Thoracic aorta (tissue), 2 donors: ENCODE results near the gene ARID1B. TPM values are rescaled to one million over a fixed set of nuclear protein-coding genes. Genes with fewer than 3 reads are reported as not detected.
A peak's percentile ranks its signal among the peaks of the same experiment; 100 is the strongest.

Experiments
- ATAC-seq: fragments of 150-250 bp; one replicate; pipeline ENCODE4 v1.8.0; 2017; ENCODE audit warnings: low read depth; ENCODE audit not compliant: insufficient number of reproducible peaks, low FRiP score
- DNase-seq: peaks from one replicate; pipeline ENCODE4 v3.0.0-alpha.2; 2020; ENCODE audit warnings: low spot score
- H3K27ac ChIP-seq, 2 donors: fragments of 200-600 bp; sonication (generic); 1 replicate in 1 of 2; 2 replicates in 1 of 2; pipeline ENCODE4 v1.5.1; 2016; ENCODE audit warnings: mild to moderate bottlenecking in 2 of 2, moderate library complexity in 2 of 2
- H3K27me3 ChIP-seq: fragments of 200-600 bp; sonication (generic); replicated peaks from 2 replicates; pipeline ENCODE4 v1.6.0; 2016; ENCODE audit warnings: mild to moderate bottlenecking; ENCODE audit not compliant: insufficient read depth
- H3K36me3 ChIP-seq: fragments of 200-600 bp; sonication (generic); one replicate; pipeline ENCODE4 v1.5.1; 2016
- H3K4me1 ChIP-seq, 2 donors: fragments of 200-600 bp; sonication (generic); 1 replicate in 1 of 2; 2 replicates in 1 of 2; pipeline versions ENCODE4 v1.5.1 to v1.6.0; 2016; ENCODE audit warnings: low read depth in 2 of 2, mild to moderate bottlenecking in 1 of 2; ENCODE audit not compliant: control insufficient read depth in 1 of 2
- H3K4me3 ChIP-seq: fragments of 200-600 bp; sonication (generic); 2 replicates; pipeline ENCODE4 v1.5.1; 2016; ENCODE audit warnings: mild to moderate bottlenecking
- H3K9me3 ChIP-seq: fragments of 200-600 bp; sonication (generic); 2 replicates; pipeline ENCODE4 v1.5.1; 2016
- CTCF ChIP-seq: fragments of 200-600 bp; sonication (generic); IDR thresholded peaks from one replicate; pipeline ENCODE4 v1.5.1; 2019; ENCODE audit warnings: antibody characterized with exemption
- total RNA-seq, 2 donors: library from RNA; depleted of rRNA; stranded (reverse); fragments of >200 nt; gene quantifications; one replicate each; pipeline versions ENCODE4 v1.1.0 to v1.2.3, GENCODE V29; 2016

The ARID1B gene
- total RNA-seq, 2 donors from 2014 or later: 120 to 158 TPM

- no peak overlapping the region for H3K27ac ChIP-seq
- TF ChIP-seq CTCF: no peak
- DNase-seq (no peak), ATAC-seq (no peak)
- no peaks in the 10 kb centered on the region for H3K9me3 ChIP-seq
- no peak overlapping the region for H3K4me3 ChIP-seq
- no peaks in the 10 kb centered on the region for H3K27me3 ChIP-seq
- peaks cover 56 to 97% of the 10 kb centered on the region in 2 donors for H3K4me1 ChIP-seq
- H3K36me3 ChIP-seq: no peaks in the 10 kb centered on the region
Observed at GRCh38 chr6:156846845-156847599, 69.8 kb downstream of the ARID1B start.

DNA sequence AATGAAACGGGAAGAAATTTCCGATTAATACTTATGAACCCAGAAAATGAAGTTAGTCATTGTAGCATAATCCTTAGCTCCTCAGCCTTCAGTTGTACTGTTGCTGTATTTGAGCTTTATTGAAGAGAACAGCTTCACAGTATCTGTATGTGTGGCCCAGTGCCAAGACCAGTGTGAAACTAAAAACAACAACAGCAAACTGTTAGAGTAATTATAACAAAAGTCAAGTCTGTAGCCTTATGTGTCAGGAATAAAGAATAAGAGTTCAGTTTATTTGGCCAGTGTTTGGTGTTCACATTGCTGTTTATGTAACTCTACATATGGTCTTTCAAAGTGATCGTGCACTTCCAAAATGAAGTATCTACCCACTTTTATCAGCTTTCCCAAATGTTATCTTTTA is 70.9 kb downstream of the ARID1B start:
- Histone ChIP-seq H3K9me3 (no peaks in the 10 kb centered on the region), H3K27me3 (no peaks in the 10 kb centered on the region), H3K4me3 (peak overlapping the region; percentile 47), H3K4me1 (peaks cover 58 to 97% of the 10 kb centered on the region in 2 donors), H3K36me3 (no peaks in the 10 kb centered on the region), H3K27ac (peak overlapping the region; percentile 51 to 61)
- no peak for TF ChIP-seq CTCF
- ATAC-seq (no peak), DNase-seq (no peak)

DNA sequence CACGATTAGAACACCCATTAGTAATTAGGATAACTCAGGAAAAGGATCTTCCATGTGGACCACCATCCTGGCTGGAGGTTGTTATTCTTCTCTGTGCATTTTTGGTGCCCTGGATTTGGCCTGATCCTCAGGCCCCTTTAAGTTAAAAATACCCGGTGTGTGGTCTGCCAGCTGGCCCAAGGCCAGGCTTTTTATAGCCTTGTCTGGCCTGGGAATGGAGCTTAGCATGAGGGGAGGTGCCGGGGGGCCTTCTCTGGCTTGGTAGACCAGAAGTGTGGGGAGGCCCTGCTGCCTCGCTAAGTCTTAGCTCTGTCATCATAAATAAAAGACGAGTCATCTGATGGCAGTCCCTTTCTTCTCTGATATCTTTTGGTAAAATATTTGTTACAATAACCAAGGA is 71.4 kb downstream of the ARID1B start:
- H3K36me3 ChIP-seq: no peaks in the 10 kb centered on the region
- no peaks in the 10 kb centered on the region for H3K27me3 ChIP-seq
- peak overlapping the region; percentile 51 to 61 for H3K27ac ChIP-seq
- peaks cover 58 to 98% of the 10 kb centered on the region in 2 donors for H3K4me1 ChIP-seq
- H3K9me3 ChIP-seq: no peaks in the 10 kb centered on the region
- H3K4me3 ChIP-seq: peak overlapping the region; percentile 47
- no peak for TF ChIP-seq CTCF
- DNase-seq: no peak
- ATAC-seq: peak; percentile 57

DNA sequence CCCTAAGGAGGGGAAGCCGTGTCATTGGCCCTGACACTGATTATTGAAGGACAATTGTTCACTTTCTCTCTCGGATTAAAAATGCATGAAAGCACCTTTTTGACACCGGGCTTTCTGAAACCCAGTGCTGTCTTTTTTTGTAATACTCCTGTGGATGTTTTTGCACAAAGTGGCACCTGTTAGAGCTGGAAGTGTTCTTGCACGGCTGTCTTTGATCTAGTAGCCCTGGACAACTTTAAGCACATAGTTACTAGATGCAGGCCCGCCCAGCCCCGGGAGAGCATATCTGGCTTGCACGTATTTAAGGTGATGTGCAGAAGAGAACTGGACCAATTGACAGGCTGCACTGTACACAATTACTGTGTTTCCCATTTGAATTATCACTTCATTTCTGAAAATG is 72.6 kb downstream of the ARID1B start:
- ATAC-seq (no peak), DNase-seq (no peak)
- H3K9me3 ChIP-seq: no peaks in the 10 kb centered on the region
- no peaks in the 10 kb centered on the region for H3K36me3 ChIP-seq
- H3K4me3 ChIP-seq: peak overlapping the region; percentile 21
- no peaks in the 10 kb centered on the region for H3K27me3 ChIP-seq
- no peak for TF ChIP-seq CTCF
- H3K27ac ChIP-seq: peak overlapping the region; percentile 51 to 61
- peaks cover 47 to 98% of the 10 kb centered on the region in 2 donors for H3K4me1 ChIP-seq

DNA sequence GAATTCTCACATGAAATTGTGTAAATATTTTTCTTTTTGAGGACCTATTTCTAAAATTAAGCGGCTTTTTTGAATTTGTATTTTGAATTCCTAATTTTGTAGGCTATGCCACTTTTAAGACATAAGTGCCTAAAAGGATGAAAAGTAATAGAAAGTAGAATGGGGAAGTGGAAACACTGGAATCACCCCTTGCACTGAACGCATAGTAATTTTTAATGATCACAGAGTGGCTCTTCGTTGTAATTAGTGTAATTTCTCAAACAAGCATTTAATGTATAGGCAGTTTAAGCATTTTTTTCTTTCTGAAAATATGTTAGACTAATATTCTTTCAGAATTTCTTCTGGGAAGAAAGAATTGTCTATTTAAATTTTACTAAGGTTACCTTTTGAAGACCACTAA is 73.2 kb downstream of the ARID1B start:
- H3K27ac ChIP-seq: no peak overlapping the region

More for the DNA sequence above, 73.2 kb downstream of the ARID1B start:
- Histone ChIP-seq H3K4me3 (no peak overlapping the region), H3K36me3 (no peaks in the 10 kb centered on the region), H3K4me1 (peaks cover 46 to 95% of the 10 kb centered on the region in 2 donors), H3K9me3 (no peaks in the 10 kb centered on the region), H3K27me3 (no peaks in the 10 kb centered on the region)
- no peak for ATAC-seq
- no peak for DNase-seq
- no peak for TF ChIP-seq CTCF
